Stimulated activated CD4-positive, alpha-beta T cell treated with anti-CD3 and anti-CD28 coated beads, Interleukin-12 subunit alpha, Interleukin-12 subunit beta, amount 100 ng/mL, for 48 hours (primary cell): ENCODE measurements around the gene HERC4.
"Not testable (repeated sequence)": the region's sequence is repeated elsewhere in the genome, so short reads cannot be mapped to it uniquely, and the experiment has no call there.

Experiments used
- DNase-seq, 3 donors: peaks; one replicate each; pipeline ENCODE4 v3.0.0-alpha.2; 2020; ENCODE audit warnings: low read depth in 2 of 3, low spot score in 1 of 3

Gene HERC4

GRCh38 chr10:68092512-68092911, 17.4 kb upstream of the HERC4 start:
- no peak for DNase-seq

- DNase-seq = no peak
Measured at GRCh38 chr10:68090586-68090985, 15.5 kb upstream of the HERC4 start.

- no peak for DNase-seq
Measured at GRCh38 chr10:68088740-68089139, 13.7 kb upstream of the HERC4 start.

- DNase-seq = no peak
Measured at GRCh38 chr10:68087685-68088401, 12.8 kb upstream of the HERC4 start.

- DNase-seq = no peak
Measured at GRCh38 chr10:68086910-68087684, 12.0 kb upstream of the HERC4 start.

- DNase-seq = no peak
Measured at GRCh38 chr10:68086011-68086410, 10.9 kb upstream of the HERC4 start.

- no peak for DNase-seq
Measured at GRCh38 chr10:68084469-68084868, 9.4 kb upstream of the HERC4 start.

- DNase-seq = no peak
Measured at GRCh38 chr10:68083953-68084352, 8.9 kb upstream of the HERC4 start.

GRCh38 chr10:68082872-68083271, 7.8 kb upstream of the HERC4 start:
- no peak for DNase-seq

GRCh38 chr10:68081916-68082315, 6.8 kb upstream of the HERC4 start:
- no peak for DNase-seq

GRCh38 chr10:68080853-68081431, 5.9 kb upstream of the HERC4 start:
- DNase-seq = no peak

- DNase-seq = no peak
Measured at GRCh38 chr10:68079434-68079833, 4.4 kb upstream of the HERC4 start.

GRCh38 chr10:68077026-68077425, 1.9 kb upstream of the HERC4 start:
- DNase-seq = no peak

- not testable (repeated sequence) for DNase-seq
Measured at GRCh38 chr10:68076081-68076480, 998 bp upstream of the HERC4 start.

GRCh38 chr10:68075550-68076004, 494 bp upstream of the HERC4 start:
- DNase-seq = no peak

- DNase-seq = no peak
Measured at GRCh38 chr10:68074031-68074774, 880 bp downstream of the HERC4 start.

GRCh38 chr10:68073631-68074030, 1.5 kb downstream of the HERC4 start:
- no peak for DNase-seq

- no peak for DNase-seq
Measured at GRCh38 chr10:68067508-68067907, 7.6 kb downstream of the HERC4 start.

- DNase-seq = no peak
Measured at GRCh38 chr10:68067029-68067428, 8.1 kb downstream of the HERC4 start.

- no peak for DNase-seq
Measured at GRCh38 chr10:68053553-68053952, 21.5 kb downstream of the HERC4 start.

GRCh38 chr10:68052463-68052862, 22.6 kb downstream of the HERC4 start:
- DNase-seq = no peak
